ENCODE measurements around the gene QPRT. TPM values are rescaled to one million over a fixed set of nuclear protein-coding genes. Genes with fewer than 3 reads are reported as not detected.
A peak's percentile ranks its signal among the peaks of the same experiment; 100 is the strongest.

The QPRT gene
- total RNA-seq, 1 experiment from 2014 or later, result 138 TPM

DNA sequence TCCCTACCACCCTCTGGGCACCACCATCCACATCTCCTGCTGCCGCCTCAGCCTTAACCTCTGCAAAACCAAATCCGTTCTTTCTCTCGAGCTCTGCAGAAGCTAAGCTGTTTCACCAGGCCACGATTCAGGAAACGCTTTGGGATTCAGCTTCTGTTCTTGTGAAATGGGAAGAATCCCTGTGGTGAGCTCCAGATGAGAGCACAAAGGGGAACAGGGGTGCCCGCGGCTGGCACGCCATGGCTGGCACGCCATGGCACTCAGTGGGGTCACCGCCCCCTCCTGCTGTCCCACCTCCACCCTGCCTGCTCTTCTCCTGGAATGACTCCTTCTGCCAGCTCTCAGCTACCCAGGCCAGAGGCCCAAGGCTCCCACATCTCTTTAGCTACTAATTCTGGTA lies 5.7 kb downstream of the QPRT start (continued):
- TF ChIP-seq, protein P1, sequence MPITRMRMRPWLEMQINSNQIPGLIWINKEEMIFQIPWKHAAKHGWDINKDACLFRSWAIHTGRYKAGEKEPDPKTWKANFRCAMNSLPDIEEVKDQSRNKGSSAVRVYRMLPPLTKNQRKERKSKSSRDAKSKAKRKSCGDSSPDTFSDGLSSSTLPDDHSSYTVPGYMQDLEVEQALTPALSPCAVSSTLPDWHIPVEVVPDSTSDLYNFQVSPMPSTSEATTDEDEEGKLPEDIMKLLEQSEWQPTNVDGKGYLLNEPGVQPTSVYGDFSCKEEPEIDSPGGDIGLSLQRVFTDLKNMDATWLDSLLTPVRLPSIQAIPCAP (CRISPR knock-in tag; IDR thresholded peaks at IDR 0.05), result no peak
- TF ChIP-seq, protein P2, sequence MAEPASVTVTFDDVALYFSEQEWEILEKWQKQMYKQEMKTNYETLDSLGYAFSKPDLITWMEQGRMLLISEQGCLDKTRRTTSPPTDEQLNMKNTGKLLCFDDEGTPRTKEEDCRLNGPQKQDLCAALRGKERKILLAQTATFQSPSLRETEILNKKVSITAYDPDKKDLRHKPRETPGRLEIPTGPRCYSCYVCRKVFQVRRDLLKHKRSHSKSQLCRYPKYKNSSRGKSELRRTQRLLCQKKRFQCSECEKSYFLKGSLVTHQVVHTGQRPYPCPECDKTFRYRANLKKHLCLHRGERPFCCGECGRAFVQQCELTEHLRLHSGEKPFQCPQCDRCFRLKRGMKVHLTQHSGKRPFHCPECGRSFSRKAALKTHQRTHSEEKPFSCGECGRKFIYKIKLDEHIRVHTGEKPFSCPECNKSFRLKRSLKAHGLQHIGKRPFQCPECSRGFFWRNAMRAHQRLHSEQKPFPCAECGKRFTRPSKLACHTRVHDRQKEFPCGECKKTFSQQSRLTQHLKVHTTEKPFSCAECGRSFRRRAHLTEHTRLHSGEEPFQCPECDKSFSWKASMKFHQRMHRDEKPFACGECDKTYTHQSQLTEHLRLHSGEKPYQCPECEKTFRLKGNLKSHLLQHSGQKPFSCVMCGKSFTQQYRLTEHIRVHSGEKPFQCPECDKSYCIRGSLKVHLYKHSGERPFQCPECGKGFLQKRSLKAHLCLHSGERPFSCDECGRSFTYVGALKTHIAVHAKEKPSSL (CRISPR knock-in tag; conservative IDR thresholded peaks at IDR 0.05), result no peak
- no peak for TF ChIP-seq FOXP1 (CRISPR knock-in tag; IDR thresholded peaks at IDR 0.05; ENCODE audit: borderline replicate concordance)
- TF ChIP-seq, protein P3, sequence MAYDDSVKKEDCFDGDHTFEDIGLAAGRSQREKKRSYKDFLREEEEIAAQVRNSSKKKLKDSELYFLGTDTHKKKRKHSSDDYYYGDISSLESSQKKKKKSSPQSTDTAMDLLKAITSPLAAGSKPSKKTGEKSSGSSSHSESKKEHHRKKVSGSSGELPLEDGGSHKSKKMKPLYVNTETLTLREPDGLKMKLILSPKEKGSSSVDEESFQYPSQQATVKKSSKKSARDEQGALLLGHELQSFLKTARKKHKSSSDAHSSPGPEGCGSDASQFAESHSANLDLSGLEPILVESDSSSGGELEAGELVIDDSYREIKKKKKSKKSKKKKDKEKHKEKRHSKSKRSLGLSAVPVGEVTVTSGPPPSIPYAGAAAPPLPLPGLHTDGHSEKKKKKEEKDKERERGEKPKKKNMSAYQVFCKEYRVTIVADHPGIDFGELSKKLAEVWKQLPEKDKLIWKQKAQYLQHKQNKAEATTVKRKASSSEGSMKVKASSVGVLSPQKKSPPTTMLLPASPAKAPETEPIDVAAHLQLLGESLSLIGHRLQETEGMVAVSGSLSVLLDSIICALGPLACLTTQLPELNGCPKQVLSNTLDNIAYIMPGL (CRISPR knock-in tag; IDR thresholded peaks at IDR 0.05), result no peak
- TF ChIP-seq, protein P4, sequence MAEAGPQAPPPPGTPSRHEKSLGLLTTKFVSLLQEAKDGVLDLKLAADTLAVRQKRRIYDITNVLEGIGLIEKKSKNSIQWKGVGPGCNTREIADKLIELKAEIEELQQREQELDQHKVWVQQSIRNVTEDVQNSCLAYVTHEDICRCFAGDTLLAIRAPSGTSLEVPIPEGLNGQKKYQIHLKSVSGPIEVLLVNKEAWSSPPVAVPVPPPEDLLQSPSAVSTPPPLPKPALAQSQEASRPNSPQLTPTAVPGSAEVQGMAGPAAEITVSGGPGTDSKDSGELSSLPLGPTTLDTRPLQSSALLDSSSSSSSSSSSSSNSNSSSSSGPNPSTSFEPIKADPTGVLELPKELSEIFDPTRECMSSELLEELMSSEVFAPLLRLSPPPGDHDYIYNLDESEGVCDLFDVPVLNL (CRISPR knock-in tag; IDR thresholded peaks at IDR 0.05; ENCODE audit: borderline replicate concordance, low read depth), result no peak
- TF ChIP-seq SMAD3 (CRISPR knock-in tag; IDR thresholded peaks at IDR 0.05; ENCODE audit: borderline replicate concordance), result no peak
- no peak for TF ChIP-seq TCF7 (CRISPR knock-in tag; IDR thresholded peaks at IDR 0.05; ENCODE audit: low read depth)

DNA sequence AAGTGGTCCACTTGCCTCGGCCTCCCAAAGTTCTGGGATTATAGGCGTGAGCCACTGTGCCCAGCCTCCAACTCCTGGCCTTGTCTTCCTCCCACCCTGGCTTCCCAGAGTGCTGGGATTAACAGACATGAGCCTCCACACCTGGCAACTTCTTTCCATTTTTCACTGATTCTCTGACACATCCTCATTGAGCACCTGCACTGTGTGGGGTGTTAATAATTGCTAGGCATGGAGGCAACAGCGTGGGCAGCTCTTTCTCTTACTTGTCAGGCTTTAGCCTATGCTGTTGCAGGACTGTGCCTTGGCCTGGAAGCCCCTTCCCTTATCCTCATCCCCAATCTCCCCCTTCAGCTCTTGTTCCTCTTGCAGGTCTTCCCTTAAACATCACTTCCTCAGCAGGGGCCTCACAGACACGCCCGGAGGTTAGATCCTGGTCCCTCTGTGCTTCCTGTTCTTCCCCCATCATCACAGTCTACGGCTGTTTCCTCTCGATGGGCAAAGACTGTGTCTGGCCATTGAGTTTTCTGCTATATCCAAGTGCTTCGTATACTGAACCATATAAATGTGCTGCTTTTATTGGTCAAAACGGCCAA lies 7.9 kb downstream of the QPRT start:
- Mint-ChIP-seq H3K4me3 (no peak overlapping the region), H3K27ac (peak overlapping the region; percentile 71; the same call in 1 of the 2 replicates), H3K4me1 (peaks cover 30% of the 10 kb centered on the region), H3K27me3 (ENCODE audit: low read depth) (no peaks in the 10 kb centered on the region), H3K9me3 (peaks cover 9% of the 10 kb centered on the region), H3K36me3 (peaks cover 58% of the 10 kb centered on the region)
- DNase-seq (ENCODE audit: low spot score) (no peak), ATAC-seq (no peak)
- ChIA-PET CTCF (interaction anchor here (1.4 to 5.6 kb wide), 2 partner anchors 11 to 13 kb away, joined by 4 to 73 read pairs; no protein-coding TSS in a partner anchor), POLR2A (interaction anchor here (0.6 to 1.8 kb wide), 3 partner anchors 12 to 281 kb away, joined by 3 to 5 read pairs (median 3); no protein-coding TSS in a partner anchor)
- TF ChIP-seq NFYB (CRISPR knock-in tag; conservative IDR thresholded peaks at IDR 0.05; ENCODE audit: low read depth) (no peak), ESRRA (CRISPR knock-in tag; IDR thresholded peaks at IDR 0.05; ENCODE audit: borderline replicate concordance) (no peak), ZNF263 (CRISPR knock-in tag; IDR thresholded peaks at IDR 0.05; ENCODE audit: low read depth) (no peak), MXD4 (CRISPR knock-in tag; IDR thresholded peaks at IDR 0.05; ENCODE audit: borderline replicate concordance) (no peak), TP53 (CRISPR knock-in tag; IDR thresholded peaks at IDR 0.05) (no peak), PRRX2 (CRISPR knock-in tag; IDR thresholded peaks at IDR 0.05) (no peak), ZNF423 (CRISPR knock-in tag; IDR thresholded peaks at IDR 0.05) (no peak), HMGA2 (CRISPR knock-in tag; IDR thresholded peaks at IDR 0.05) (no peak)
- TF ChIP-seq, protein P5, sequence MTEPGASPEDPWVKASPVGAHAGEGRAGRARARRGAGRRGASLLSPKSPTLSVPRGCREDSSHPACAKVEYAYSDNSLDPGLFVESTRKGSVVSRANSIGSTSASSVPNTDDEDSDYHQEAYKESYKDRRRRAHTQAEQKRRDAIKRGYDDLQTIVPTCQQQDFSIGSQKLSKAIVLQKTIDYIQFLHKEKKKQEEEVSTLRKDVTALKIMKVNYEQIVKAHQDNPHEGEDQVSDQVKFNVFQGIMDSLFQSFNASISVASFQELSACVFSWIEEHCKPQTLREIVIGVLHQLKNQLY (CRISPR knock-in tag; IDR thresholded peaks at IDR 0.05), result no peak
- TF ChIP-seq, protein P6, sequence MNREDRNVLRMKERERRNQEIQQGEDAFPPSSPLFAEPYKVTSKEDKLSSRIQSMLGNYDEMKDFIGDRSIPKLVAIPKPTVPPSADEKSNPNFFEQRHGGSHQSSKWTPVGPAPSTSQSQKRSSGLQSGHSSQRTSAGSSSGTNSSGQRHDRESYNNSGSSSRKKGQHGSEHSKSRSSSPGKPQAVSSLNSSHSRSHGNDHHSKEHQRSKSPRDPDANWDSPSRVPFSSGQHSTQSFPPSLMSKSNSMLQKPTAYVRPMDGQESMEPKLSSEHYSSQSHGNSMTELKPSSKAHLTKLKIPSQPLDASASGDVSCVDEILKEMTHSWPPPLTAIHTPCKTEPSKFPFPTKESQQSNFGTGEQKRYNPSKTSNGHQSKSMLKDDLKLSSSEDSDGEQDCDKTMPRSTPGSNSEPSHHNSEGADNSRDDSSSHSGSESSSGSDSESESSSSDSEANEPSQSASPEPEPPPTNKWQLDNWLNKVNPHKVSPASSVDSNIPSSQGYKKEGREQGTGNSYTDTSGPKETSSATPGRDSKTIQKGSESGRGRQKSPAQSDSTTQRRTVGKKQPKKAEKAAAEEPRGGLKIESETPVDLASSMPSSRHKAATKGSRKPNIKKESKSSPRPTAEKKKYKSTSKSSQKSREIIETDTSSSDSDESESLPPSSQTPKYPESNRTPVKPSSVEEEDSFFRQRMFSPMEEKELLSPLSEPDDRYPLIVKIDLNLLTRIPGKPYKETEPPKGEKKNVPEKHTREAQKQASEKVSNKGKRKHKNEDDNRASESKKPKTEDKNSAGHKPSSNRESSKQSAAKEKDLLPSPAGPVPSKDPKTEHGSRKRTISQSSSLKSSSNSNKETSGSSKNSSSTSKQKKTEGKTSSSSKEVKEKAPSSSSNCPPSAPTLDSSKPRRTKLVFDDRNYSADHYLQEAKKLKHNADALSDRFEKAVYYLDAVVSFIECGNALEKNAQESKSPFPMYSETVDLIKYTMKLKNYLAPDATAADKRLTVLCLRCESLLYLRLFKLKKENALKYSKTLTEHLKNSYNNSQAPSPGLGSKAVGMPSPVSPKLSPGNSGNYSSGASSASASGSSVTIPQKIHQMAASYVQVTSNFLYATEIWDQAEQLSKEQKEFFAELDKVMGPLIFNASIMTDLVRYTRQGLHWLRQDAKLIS (CRISPR knock-in tag; IDR thresholded peaks at IDR 0.05; ENCODE audit: borderline replicate concordance), result no peak
- TF ChIP-seq, protein P1 (CRISPR knock-in tag; IDR thresholded peaks at IDR 0.05), result no peak
- TF ChIP-seq, protein P7, sequence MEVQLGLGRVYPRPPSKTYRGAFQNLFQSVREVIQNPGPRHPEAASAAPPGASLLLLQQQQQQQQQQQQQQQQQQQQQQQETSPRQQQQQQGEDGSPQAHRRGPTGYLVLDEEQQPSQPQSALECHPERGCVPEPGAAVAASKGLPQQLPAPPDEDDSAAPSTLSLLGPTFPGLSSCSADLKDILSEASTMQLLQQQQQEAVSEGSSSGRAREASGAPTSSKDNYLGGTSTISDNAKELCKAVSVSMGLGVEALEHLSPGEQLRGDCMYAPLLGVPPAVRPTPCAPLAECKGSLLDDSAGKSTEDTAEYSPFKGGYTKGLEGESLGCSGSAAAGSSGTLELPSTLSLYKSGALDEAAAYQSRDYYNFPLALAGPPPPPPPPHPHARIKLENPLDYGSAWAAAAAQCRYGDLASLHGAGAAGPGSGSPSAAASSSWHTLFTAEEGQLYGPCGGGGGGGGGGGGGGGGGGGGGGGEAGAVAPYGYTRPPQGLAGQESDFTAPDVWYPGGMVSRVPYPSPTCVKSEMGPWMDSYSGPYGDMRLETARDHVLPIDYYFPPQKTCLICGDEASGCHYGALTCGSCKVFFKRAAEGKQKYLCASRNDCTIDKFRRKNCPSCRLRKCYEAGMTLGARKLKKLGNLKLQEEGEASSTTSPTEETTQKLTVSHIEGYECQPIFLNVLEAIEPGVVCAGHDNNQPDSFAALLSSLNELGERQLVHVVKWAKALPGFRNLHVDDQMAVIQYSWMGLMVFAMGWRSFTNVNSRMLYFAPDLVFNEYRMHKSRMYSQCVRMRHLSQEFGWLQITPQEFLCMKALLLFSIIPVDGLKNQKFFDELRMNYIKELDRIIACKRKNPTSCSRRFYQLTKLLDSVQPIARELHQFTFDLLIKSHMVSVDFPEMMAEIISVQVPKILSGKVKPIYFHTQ (CRISPR knock-in tag; IDR thresholded peaks at IDR 0.05), result no peak
- TF ChIP-seq, protein P8, sequence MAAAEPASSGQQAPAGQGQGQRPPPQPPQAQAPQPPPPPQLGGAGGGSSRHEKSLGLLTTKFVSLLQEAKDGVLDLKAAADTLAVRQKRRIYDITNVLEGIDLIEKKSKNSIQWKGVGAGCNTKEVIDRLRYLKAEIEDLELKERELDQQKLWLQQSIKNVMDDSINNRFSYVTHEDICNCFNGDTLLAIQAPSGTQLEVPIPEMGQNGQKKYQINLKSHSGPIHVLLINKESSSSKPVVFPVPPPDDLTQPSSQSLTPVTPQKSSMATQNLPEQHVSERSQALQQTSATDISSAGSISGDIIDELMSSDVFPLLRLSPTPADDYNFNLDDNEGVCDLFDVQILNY (CRISPR knock-in tag; IDR thresholded peaks at IDR 0.05), result no peak
